Activated CD4-positive, CD25-positive, alpha-beta regulatory T cell treated with anti-CD3 and anti-CD28 coated beads, Interleukin-2, amount 50 U/mL, for 16 hours (primary cell): Measurements from ENCODE around the gene SLC36A4.
"Not testable (repeated sequence)": the region's sequence is repeated elsewhere in the genome, so short reads cannot be mapped to it uniquely, and the experiment has no call there.

Source experiments
- DNase-seq: peaks from one replicate; pipeline ENCODE4 v3.0.0-alpha.2; 2020; ENCODE audit warnings: low read depth, low spot score

SLC36A4 gene

GRCh38 chr11:93197380-93198214, at the start of gene SLC36A4:
TSS of gene SLC36A4 (minus strand) at chr11:93197991. CDS start at chr11:93197832, 159 bp downstream.
- peak; percentile 67 for DNase-seq

DNA sequence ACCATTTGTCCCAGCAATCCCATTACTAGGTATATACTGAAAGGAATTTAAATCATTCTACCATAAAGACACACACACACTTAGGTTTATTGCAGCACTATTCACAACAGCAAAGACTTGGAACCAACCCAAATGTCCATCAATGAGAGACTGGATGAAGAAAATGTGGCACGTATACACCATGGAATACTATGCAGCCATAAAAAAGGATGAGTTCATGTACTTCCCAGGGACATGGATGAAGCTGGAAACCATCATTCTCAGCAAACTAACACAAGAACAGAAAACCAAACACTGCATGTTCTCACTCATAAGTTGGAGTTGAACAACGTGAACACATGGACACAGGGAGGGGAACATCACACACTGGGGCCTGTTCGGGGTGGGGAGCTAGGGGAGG, 49.0 kb upstream of the SLC36A4 start:
- DNase-seq = not testable (repeated sequence)

DNA sequence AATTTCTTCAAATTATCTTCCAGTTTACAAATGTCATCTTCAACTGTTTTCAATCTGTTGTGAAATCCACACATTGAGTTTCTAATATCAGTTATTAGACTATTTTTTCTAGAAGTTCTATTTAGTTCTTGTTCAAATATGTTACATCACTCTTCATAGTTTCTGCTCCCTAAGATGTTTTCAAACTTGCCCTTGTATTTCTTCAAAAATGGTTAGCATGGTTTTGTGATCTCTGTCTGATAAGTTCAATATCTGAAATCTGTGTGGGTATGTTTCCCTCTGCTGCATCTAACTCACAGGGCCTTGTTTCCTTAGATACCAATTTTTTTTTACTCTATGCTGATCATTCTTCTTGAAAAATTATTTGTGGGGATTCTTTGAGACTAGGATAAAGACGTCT, 46.2 kb upstream of the SLC36A4 start:
- no peak for DNase-seq

GRCh38 chr11:93239966-93240365, 42.2 kb upstream of the SLC36A4 start:
- DNase-seq = no peak

- no peak for DNase-seq
Measured at GRCh38 chr11:93238956-93239355, 41.2 kb upstream of the SLC36A4 start.

- DNase-seq = no peak
Measured at GRCh38 chr11:93236741-93237675, 39.2 kb upstream of the SLC36A4 start.

DNA sequence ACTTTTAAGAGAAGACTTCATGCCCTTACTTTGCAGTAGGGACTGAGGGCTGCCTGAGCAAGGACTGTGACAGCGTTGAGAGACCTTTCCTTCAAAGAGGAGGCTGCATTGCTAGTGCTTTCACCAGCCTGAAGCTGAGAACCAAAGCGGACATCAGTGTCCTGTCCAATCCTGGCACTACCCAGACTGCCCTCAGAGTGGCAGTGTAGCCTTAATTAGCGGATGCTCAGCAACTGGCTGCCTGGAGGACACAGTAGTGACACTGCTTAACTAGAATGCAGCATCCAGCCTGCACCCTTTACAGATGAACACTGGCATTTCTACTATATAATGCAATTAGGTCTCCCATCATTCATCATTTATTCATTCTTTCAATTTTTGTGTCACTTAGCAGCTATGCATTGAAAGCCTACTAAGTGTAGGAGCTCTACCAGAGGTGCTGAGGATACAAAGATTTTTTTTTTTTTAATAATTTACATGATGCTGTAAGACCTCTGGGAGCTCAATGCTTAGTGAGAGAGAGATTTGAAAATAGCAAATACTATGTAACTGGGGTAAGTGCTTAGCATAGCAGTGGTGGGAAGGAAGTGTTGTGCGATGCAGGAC, 36.9 kb upstream of the SLC36A4 start:
- DNase-seq = peak; percentile 10

- DNase-seq = no peak
Measured at GRCh38 chr11:93229876-93230275, 32.1 kb upstream of the SLC36A4 start.

DNA sequence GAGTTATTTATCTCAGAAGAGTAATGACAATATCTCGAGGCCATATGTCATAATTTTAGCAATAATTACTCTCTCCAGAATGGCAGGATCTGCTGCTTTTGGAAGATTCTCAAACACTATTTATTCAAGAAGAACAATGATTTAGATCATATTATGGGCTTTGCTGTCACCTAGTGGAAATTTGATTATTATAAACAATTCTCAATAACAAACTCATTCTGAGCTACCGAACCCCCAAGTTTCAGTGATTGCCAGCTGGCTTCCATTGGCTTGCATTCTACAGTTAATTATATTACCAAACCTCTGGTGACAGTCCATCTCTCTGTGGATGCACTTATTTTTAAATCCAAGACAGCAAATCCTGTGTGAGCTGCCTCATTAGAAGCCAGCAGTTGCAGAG, 27.9 kb upstream of the SLC36A4 start:
- DNase-seq = no peak

DNA sequence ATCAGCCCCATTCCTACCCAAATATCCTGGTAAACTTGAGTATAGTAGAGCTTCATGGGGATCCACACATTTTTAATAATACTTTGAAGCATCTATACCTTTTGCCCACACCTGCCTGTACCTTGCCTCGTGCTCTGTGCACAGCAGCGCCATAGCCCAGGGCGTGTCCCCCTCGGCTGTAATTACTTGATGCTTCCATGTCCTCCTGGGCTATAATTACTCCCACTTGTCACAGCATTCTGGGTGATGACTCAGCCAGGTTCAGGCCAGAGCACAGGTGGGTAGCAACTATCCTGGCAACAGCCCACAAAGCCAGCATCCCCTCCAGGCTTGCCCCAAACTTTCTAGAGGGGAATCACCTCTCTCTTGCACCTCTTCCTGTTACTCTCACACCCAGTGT, 23.7 kb upstream of the SLC36A4 start:
- no peak for DNase-seq

DNA sequence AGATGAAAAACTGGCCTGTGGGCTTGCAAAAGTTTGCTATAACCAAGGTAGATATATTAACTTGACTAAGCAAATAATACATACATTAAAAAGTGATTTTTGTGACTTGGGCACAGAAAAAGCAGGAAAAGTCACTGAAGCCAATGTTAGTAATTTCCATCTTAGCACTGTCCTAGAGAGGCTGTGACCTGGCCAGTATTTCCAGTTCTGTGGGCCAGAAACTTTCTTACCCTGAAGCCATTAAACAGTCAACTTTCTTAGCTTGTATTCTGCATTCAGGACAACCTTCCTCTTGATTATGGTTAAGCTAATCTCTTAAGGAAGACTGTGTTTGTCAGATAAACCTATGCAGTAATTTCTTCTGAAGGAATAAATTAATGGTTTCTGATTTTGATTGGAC, 22.3 kb upstream of the SLC36A4 start:
- no peak for DNase-seq

DNA sequence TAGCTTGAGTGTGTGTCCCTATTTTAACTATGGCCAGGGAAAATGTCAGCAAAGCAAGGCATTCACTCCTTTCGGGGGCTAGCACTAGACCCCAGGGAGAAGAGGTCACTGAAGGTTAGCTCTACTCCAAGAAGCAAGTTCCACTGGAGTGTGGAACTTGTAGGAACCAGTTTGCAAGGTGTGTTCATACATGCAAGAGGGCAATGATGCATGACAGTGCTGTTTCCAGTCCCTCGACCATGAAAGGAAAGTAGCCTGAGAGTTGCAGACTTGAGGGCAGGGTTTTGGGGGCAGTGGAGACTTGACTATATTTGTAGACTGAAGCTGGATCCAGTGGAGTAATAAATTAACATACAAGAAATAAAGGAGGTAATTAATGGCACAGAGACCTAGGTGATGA, 21.6 kb upstream of the SLC36A4 start:
- no peak for DNase-seq

- no peak for DNase-seq
Measured at GRCh38 chr11:93216511-93217101, 18.8 kb upstream of the SLC36A4 start.

DNA sequence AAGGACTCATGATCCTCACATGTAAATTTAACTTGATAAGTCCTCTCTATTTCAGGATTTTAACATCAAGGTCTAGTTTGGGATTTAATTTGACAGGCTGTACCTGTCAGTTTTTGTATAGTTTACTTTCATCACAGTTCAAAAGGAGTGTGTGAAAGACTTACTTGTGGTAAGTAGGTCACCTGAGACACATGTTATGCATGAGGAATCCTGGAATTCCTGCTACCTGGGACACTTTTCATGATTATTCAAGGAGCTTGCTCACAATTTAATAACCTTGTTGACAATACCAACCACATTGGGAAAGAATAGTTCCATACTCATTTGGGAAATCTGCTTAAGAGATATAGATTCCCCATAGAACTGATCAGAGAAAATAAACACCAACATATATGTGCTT, 15.8 kb upstream of the SLC36A4 start:
- no peak for DNase-seq

- DNase-seq = no peak
Measured at GRCh38 chr11:93212094-93212493, 14.3 kb upstream of the SLC36A4 start.

GRCh38 chr11:93209466-93209865, 11.7 kb upstream of the SLC36A4 start:
- no peak for DNase-seq

DNA sequence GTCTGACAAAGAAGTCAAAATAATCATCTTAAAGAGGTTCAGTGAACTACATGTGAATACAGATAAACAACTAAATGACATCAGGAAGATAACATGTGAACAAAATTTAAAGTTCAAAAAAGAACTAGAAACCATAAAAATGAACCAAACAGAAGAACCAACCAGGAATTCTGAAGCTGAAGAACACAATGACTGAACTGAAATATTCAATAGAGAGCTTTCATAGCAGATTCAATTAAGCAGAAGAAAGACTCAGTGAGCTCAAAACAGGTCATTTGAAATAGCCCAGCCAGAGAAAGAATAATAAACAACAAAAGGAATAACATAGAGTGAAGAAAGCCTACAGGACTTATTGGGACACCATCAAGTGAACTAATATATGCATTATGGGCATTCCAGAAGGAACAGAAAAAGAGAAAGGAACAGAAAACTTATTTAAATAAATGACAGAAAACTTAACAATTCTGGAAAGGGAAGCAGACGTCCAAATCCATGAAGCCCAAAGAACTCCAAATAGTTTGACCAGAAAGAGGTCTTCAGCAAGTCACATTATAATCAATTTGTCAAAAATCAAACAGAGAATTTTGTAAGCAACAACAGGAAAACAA, 11.0 kb upstream of the SLC36A4 start:
- DNase-seq = no peak

DNA sequence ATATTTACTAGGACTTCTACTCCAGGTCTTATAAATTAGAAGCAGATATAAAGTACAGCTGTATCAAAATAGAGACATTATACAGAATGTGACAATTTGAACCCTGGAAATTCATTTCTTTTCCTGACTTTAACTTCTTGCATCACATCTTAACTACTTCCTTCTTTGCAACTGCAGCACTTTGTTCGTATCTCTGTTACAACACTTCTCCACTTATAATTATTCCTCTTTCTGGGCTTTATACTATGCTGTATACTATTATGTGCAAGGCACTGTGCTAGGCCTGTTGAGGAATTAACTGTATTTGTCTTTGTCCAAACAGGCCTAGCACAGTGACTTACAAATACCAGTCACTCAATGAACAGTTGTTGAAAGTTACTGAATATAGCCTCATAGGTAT, 1.8 kb upstream of the SLC36A4 start:
- DNase-seq = no peak

- no peak for DNase-seq
Measured at GRCh38 chr11:93198215-93198845, 539 bp upstream of the SLC36A4 start.

DNA sequence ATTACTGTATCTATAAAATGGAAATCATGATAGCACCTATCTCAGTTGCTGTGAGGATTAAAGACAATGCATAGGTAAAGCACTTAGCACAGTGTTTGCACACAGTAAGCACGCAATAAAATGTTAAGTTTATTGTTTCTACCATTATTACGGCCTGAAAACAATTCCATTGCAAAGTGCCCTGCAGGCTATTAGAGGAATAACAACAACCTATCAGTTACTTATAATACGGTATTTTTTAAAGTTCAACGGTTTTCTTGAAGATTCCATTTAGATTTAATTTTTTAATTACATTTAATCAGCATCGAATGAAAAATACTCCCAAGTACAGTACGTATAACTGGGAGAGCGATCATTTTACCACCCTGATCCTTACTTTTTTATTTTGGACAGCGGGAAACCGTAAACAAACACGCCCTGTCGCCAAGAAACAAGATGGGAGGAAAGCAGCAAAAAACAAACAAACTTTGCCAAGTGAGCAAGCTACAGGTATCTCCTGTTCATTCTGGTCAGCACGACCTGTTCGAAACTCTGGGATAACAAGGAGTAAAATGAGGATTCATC, 893 bp downstream of the SLC36A4 start:
- no peak for DNase-seq
